H1 (cell line): ENCODE results near the gene NUDC. TPM values are rescaled to one million over a fixed set of nuclear protein-coding genes. Genes with fewer than 3 reads are reported as not detected.

Experiments
- CTCF ChIA-PET: fragments of 300-600 bp; sonication (Branson Sonifier 250); formaldehyde crosslinking; loops from one replicate; lab custom pipeline; 2021; ENCODE audit not compliant: partially characterized antibody; lab: Charles Lee
- POLR2A ChIA-PET: fragments of 300-600 bp; sonication (Branson Sonifier 250); formaldehyde crosslinking; loops from one replicate; lab custom pipeline; 2021; ENCODE audit warnings: inconsistent platforms; ENCODE audit not compliant: partially characterized antibody; lab: Charles Lee
- DNase-seq, 2 experiments: peaks; one replicate each; pipeline versions ENCODE4 v3.0.0 to v3.0.0-alpha.2; 2010 to 2022; ENCODE audit warnings: low spot score in 2 of 2, low read depth in 1 of 2, mixed read lengths in 1 of 2
- FAIRE-seq: peaks from 2 replicates; lab custom pipeline; 2011; peaks lifted over from hg19 to GRCh38; lab: Jason Lieb, UNC
- H2AFZ ChIP-seq: 2 replicates; pipeline ENCODE4 v1.8.1; 2012; ENCODE audit warnings: low read length, inconsistent platforms
- H2AK5ac ChIP-seq: 2 replicates; pipeline ENCODE4 v1.6.1; 2013; ENCODE audit warnings: low read depth, low read length
- H2BK120ac ChIP-seq: replicated peaks from 2 replicates; pipeline ENCODE3; 2013; ENCODE audit warnings: low read depth, low read length, inconsistent platforms
- H2BK12ac ChIP-seq: 2 replicates; pipeline ENCODE4 v1.6.1; 2013; ENCODE audit warnings: low read depth, low read length
- H2BK15ac ChIP-seq: 2 replicates; pipeline ENCODE4 v1.6.1; 2013; ENCODE audit warnings: low read length
- H2BK20ac ChIP-seq: 2 replicates; pipeline ENCODE4 v1.6.1; 2013; ENCODE audit warnings: low read length
- H2BK5ac ChIP-seq: 2 replicates; pipeline ENCODE4 v1.6.1; 2013; ENCODE audit warnings: low read depth, low read length
- H3K14ac ChIP-seq: 2 replicates; pipeline ENCODE4 v1.6.1; 2013; ENCODE audit warnings: inconsistent platforms; ENCODE audit not compliant: insufficient read length
- H3K18ac ChIP-seq: 2 replicates; pipeline ENCODE4 v1.6.1; 2013; ENCODE audit warnings: low read length; ENCODE audit errors: extremely low read depth
- H3K23ac ChIP-seq: 2 replicates; pipeline ENCODE4 v1.6.1; 2013; ENCODE audit warnings: inconsistent platforms; ENCODE audit not compliant: insufficient read length
- H3K23me2 ChIP-seq: 2 replicates; pipeline ENCODE4 v1.6.1; 2013; ENCODE audit warnings: low read depth, low read length
- H3K27ac ChIP-seq: 2 replicates; pipeline ENCODE4 v1.6.1; 2011; ENCODE audit warnings: low read depth, low read length, inconsistent platforms
- H3K27me3 ChIP-seq, 4 experiments: replicated peaks in 1 of 4; 1 replicate in 1 of 4; 2 replicates in 3 of 4; pipeline versions ENCODE4 v1.6.1 to v1.8.1; 2011 to 2013; ENCODE audit warnings: low read length in 3 of 4, mild to moderate bottlenecking in 3 of 4, inconsistent platforms in 2 of 4, mixed read lengths in 2 of 4, moderate library complexity in 1 of 4; ENCODE audit not compliant: control insufficient read depth in 3 of 4, insufficient read depth in 3 of 4; ENCODE audit errors: extremely low read depth in 1 of 4
- H3K36me3 ChIP-seq, 4 experiments: 2 replicates each; pipeline versions ENCODE4 v1.6.1 to v1.8.1; 2011 to 2013; ENCODE audit warnings: mild to moderate bottlenecking in 4 of 4, low read length in 3 of 4, moderate library complexity in 2 of 4, control low read depth in 1 of 4, inconsistent platforms in 1 of 4; ENCODE audit not compliant: insufficient read depth in 4 of 4, control insufficient read depth in 2 of 4
- H3K4ac ChIP-seq: replicated peaks from 2 replicates; pipeline ENCODE3; 2013; ENCODE audit warnings: low read length, low read depth, mixed read lengths, inconsistent platforms; ENCODE audit not compliant: insufficient read length
- H3K4me1 ChIP-seq, 4 experiments: replicated peaks in 1 of 4; 1 replicate in 1 of 4; 2 replicates in 3 of 4; pipeline versions ENCODE4 v1.6.1 to v1.8.1; 2011 to 2013; ENCODE audit warnings: low read length in 3 of 4, inconsistent platforms in 2 of 4, mixed read lengths in 1 of 4; ENCODE audit not compliant: insufficient read depth in 4 of 4, control insufficient read depth in 3 of 4
- H3K4me2 ChIP-seq, 2 experiments: 2 replicates each; pipeline versions ENCODE4 v1.6.1 to v1.8.1; 2011 to 2013; ENCODE audit warnings: low read depth in 2 of 2, low read length in 2 of 2, control low read depth in 1 of 2, inconsistent platforms in 1 of 2, mild to moderate bottlenecking in 1 of 2; ENCODE audit not compliant: insufficient read depth in 1 of 2
- H3K4me3 ChIP-seq, 4 experiments: fragments of 200-600, 300-600 bp in 1 of 4; sonication (generic), shearing (Covaris generic), sonication (Bioruptor Twin) in 1 of 4; 2 replicates each; pipeline versions ENCODE4 v1.5.1 to v1.8.1; 2011 to 2016; ENCODE audit warnings: low read length in 4 of 4, low read depth in 3 of 4, control low read depth in 2 of 4, inconsistent platforms in 2 of 4, mild to moderate bottlenecking in 2 of 4, mixed read lengths in 1 of 4, moderate library complexity in 1 of 4; ENCODE audit not compliant: insufficient read depth in 2 of 4; ENCODE audit errors: extremely low read depth in 1 of 4
- H3K56ac ChIP-seq: replicated peaks from 2 replicates; pipeline ENCODE3; 2013; ENCODE audit warnings: low read depth, mild to moderate bottlenecking, mixed read lengths, low read length, inconsistent platforms; ENCODE audit not compliant: insufficient read length
- H3K79me1 ChIP-seq: 2 replicates; pipeline ENCODE4 v1.6.1; 2013; ENCODE audit warnings: low read depth, low read length, control low read depth
- H3K79me2 ChIP-seq, 2 experiments: 2 replicates each; pipeline versions ENCODE4 v1.6.1 to v1.8.1; 2012 to 2013; ENCODE audit warnings: low read length in 2 of 2, mild to moderate bottlenecking in 2 of 2, inconsistent platforms in 1 of 2; ENCODE audit not compliant: insufficient read depth in 2 of 2, control insufficient read depth in 1 of 2
- H3K9ac ChIP-seq, 4 experiments: replicated peaks in 1 of 4; 1 replicate in 1 of 4; 2 replicates in 3 of 4; pipeline versions ENCODE4 v1.6.1 to v1.8.1; 2011 to 2013; ENCODE audit warnings: low read depth in 3 of 4, low read length in 3 of 4, control low read depth in 2 of 4, mild to moderate bottlenecking in 2 of 4, moderate library complexity in 2 of 4, inconsistent platforms in 1 of 4; ENCODE audit errors: extremely low read depth in 1 of 4
- H3K9me3 ChIP-seq, 2 experiments: 2 replicates each; pipeline versions ENCODE4 v1.6.1 to v1.8.1; 2012 to 2013; ENCODE audit warnings: mild to moderate bottlenecking in 2 of 2, moderate library complexity in 2 of 2, control low read depth in 1 of 2, inconsistent platforms in 1 of 2, low read depth in 1 of 2, low read length in 1 of 2, mixed read lengths in 1 of 2; ENCODE audit not compliant: insufficient read depth in 2 of 2
- H4K20me1 ChIP-seq, 2 experiments: replicated peaks in 1 of 2; 2 replicates each; pipeline versions ENCODE3 to v1.8.1; 2011 to 2013; ENCODE audit warnings: inconsistent platforms in 2 of 2, low read length in 2 of 2, mild to moderate bottlenecking in 1 of 2; ENCODE audit not compliant: insufficient read depth in 2 of 2, control insufficient read depth in 1 of 2
- H4K5ac ChIP-seq: 2 replicates; pipeline ENCODE4 v1.6.1; 2013; ENCODE audit warnings: low read length, low read depth, mixed read lengths, inconsistent platforms; ENCODE audit not compliant: insufficient read length
- H4K8ac ChIP-seq: 2 replicates; pipeline ENCODE4 v1.8.0; 2013; ENCODE audit warnings: mild to moderate bottlenecking, moderate library complexity, low read length, inconsistent platforms; ENCODE audit not compliant: insufficient read depth; ENCODE audit errors: extremely low read depth
- H4K91ac ChIP-seq: replicated peaks from 2 replicates; pipeline ENCODE3; 2013; ENCODE audit warnings: low read length, mixed read lengths, inconsistent platforms; ENCODE audit not compliant: insufficient read length
- BACH1 ChIP-seq: IDR thresholded peaks from 2 replicates; pipeline ENCODE4 v1.6.1; 2012; ENCODE audit warnings: low read length, improper control_type of control experiment
- BCL11A ChIP-seq, 2 experiments: IDR thresholded peaks; one replicate each; pipeline ENCODE4 v1.6.1; 2011; ENCODE audit warnings: low read depth in 2 of 2, low read length in 2 of 2, mild to moderate bottlenecking in 2 of 2
- MAX ChIP-seq: IDR thresholded peaks from 2 replicates; pipeline ENCODE4 v1.6.1; 2012; ENCODE audit warnings: inconsistent platforms
- TAF1 ChIP-seq: IDR thresholded peaks from 2 replicates; pipeline ENCODE4 v1.6.1; 2011; ENCODE audit warnings: mild to moderate bottlenecking, low read depth, low read length
- WGBS, 2 experiments: shearing (Covaris generic) in 1 of 2; methylation state at CpG; one replicate each; pipeline versions ENCODE4 v1.1.6 to v1.1.7; 2013 to 2015; ENCODE audit warnings: low lambda C conversion rate in 2 of 2, mixed read lengths in 2 of 2, inconsistent platforms in 1 of 2, low coverage in 1 of 2, missing lambda C conversion rate in 1 of 2; ENCODE audit not compliant: insufficient replicate concordance in 2 of 2, insufficient coverage in 1 of 2, insufficient read length in 1 of 2; ENCODE audit errors: extremely low coverage in 1 of 2, missing lambda C conversion rate in 1 of 2; 5-methylcytosine and 5-hydroxymethylcytosine counted together
- long read RNA-seq, 2 experiments: library from RNA in 1 of 2; library from capped mRNA in 1 of 2; stranded (forward); transcript quantifications; one replicate each; pipeline ENCODE4 v2.0.0, GENCODE V29; 2021; ENCODE audit warnings: inconsistent platforms in 1 of 2
- polyA minus RNA-seq, 3 experiments: library from RNA; depleted of rRNA, polyadenylated mRNA; stranded (reverse); fragments of >200 nt; gene quantifications; 1 replicate in 2 of 3; 2 replicates in 1 of 3; pipeline ENCODE4 v1.2.3, GENCODE V29; 2011
- polyA plus RNA-seq, 7 experiments: library from polyadenylated mRNA; depleted of rRNA in 3 of 7; stranded (reverse) in 5 of 7; unstranded in 2 of 7; fragments of >200 nt in 5 of 7; fragments of 200-250 nt in 2 of 7; gene quantifications; 1 replicate in 5 of 7; 2 replicates in 1 of 7; 4 replicates in 1 of 7; pipeline versions ENCODE4 v1.2.1 to v1.2.3, GENCODE V29; 2011 to 2013; ENCODE audit warnings: missing spikeins in 2 of 7, mixed read lengths in 2 of 7
- total RNA-seq: library from RNA; stranded (reverse); fragmentation: NEBNext Ultra II Directional; extraction: Animal tissue kit (Norgen Biotek cat#: 25700); gene quantifications from 2 replicates; pipeline ENCODE4 v1.2.1, GENCODE V29; 2021

NUDC gene
- total RNA-seq (131 and 134 TPM in 2 replicates), polyA plus RNA-seq (2011; rRNA removed) (43.2 and 53.5 TPM in 2 replicates), polyA minus RNA-seq (2011; rRNA and poly(A)+ RNA removed) (13.6 and 21.9 TPM in 2 replicates)
- polyA plus RNA-seq (2011; cell fraction: cytosol; rRNA removed), result 70.2 TPM
- polyA plus RNA-seq (2011; cell fraction: nucleus; rRNA removed), result 42.9 TPM
- 163 to 182 TPM (median 173 TPM) in 4 replicates for polyA plus RNA-seq (2012, experiment 1 of 2)
- 86.7 TPM for polyA plus RNA-seq (2012, experiment 2 of 2)
- polyA plus RNA-seq (2013, experiment 1 of 2), result 89.6 TPM
- 96.6 TPM for polyA plus RNA-seq (2013, experiment 2 of 2)
- 53.8 TPM for polyA minus RNA-seq (2011; cell fraction: cytosol; rRNA and poly(A)+ RNA removed)
- polyA minus RNA-seq (2011; cell fraction: nucleus; rRNA and poly(A)+ RNA removed), result 25.6 TPM
- long read RNA-seq, experiment 1, transcript NUDC-201 (9 exons, 1,800 nt), result major isoform, 9 of 73 reads
- long read RNA-seq, experiment 1, partial matches to known transcripts, result 46 of 73 reads
- long read RNA-seq, experiment 1, other reads (novel, unspliced or antisense), result 15 of 73 reads
- long read RNA-seq, experiment 2, transcript NUDC-201 (9 exons, 1,800 nt), result major isoform, 892 of 1,030 reads
- long read RNA-seq, experiment 2, partial matches to known transcripts, result 40 of 1,030 reads
- long read RNA-seq, experiment 2, other reads (novel, unspliced or antisense), result 94 of 1,030 reads

GRCh38 chr1:26921540-26922430 lies at the start of gene NUDC:
Gene NUDC (plus strand): TSS chr1:26921743. CDS start chr1:26921849, 106 bp downstream.
- Histone ChIP-seq H3K79me1 (peaks cover 11% of the 10 kb centered on the region), H4K5ac (peak within 1 kb of the TSS; percentile 70), H2AFZ (peak within 1 kb of the TSS; percentile 63), H2BK120ac (no peak within 1 kb of the TSS), H2BK12ac (no peak within 1 kb of the TSS; the same call in 1 of the 2 replicates), H3K4ac (no peak within 1 kb of the TSS), H3K4me2 (peak within 1 kb of the TSS; percentile 81 to 91), H3K79me2 (peaks cover 12 to 32% of the 10 kb centered on the region in 2 experiments), H3K23me2 (peaks cover 9% of the 10 kb centered on the region), H3K9ac (peak within 1 kb of the TSS; percentile 76 to 92 (median 86)), H3K4me3 (peak within 1 kb of the TSS; percentile 70 to 88 (median 82)), H3K4me1 (peaks cover 0 to 6% (median 4%) of the 10 kb centered on the region in 4 experiments; a peak in 3 of 7 replicates), H3K9me3 (no peaks in the 10 kb centered on the region), H2BK15ac (0 out of 2 replicates have a peak within 1 kb of the TSS, but pooled peaks have one; percentile 40), H2AK5ac (peak within 1 kb of the TSS; percentile 54; the same call in 1 of the 2 replicates), H3K23ac (no peak within 1 kb of the TSS), H3K36me3 (peaks cover 10 to 31% (median 21%) of the 10 kb centered on the region in 4 experiments), H2BK5ac (peak within 1 kb of the TSS; percentile 88; the same call in 1 of the 2 replicates), H3K14ac (no peak within 1 kb of the TSS), H3K56ac (no peak within 1 kb of the TSS), H4K20me1 (peaks cover 0 to 7% of the 10 kb centered on the region in 2 experiments), H3K18ac (peak within 1 kb of the TSS; percentile 93; the same call in 1 of the 2 replicates), H4K91ac (peak within 1 kb of the TSS; percentile 26), H3K27ac (peak within 1 kb of the TSS; percentile 90), H4K8ac (peak within 1 kb of the TSS; percentile 96; the same call in 1 of the 2 replicates), H3K27me3 (no peaks in the 10 kb centered on the region), H2BK20ac (no peak within 1 kb of the TSS)
- CTCF ChIA-PET, result interaction anchor here (1.0 kb wide), 1 partner anchor 242 kb away, joined by 3 read pairs; no protein-coding TSS in a partner anchor
- peak; percentile 73 for FAIRE-seq
- DNase-seq, result peak; percentile 88 to 92
- 3% methylated on average over 75 of the region's 83 CpGs; no CpG with 5 or more reads in 1 of the 2 experiments for WGBS, 2 experiments
- POLR2A ChIA-PET, result interaction anchor here (0.7 to 2.2 kb wide), 16 partner anchors 9 to 422 kb away, joined by 3 to 13 read pairs (median 4); partner anchors contain the start of genes GPATCH3 and NR0B2
- TF ChIP-seq BCL11A (IDR thresholded peaks at IDR 0.05; ENCODE audit: low read depth in 2 of 2, low read length in 2 of 2) (no peak), BACH1 (peak; percentile 69), MAX (peak; percentile 93), TAF1 (peak; percentile 78)
